Dermis microvascular lymphatic vessel endothelial cell (primary cell): Measurements from ENCODE around the gene PAXX. TPM values are rescaled to one million over a fixed set of nuclear protein-coding genes. Genes with fewer than 3 reads are reported as not detected.

Experiments used
- DNase-seq, 2 donors: peaks; one replicate each; pipeline versions ENCODE4 v3.0.0 to v3.0.0-alpha.2; 2010; ENCODE audit warnings: low read depth in 2 of 2
- total RNA-seq: library from RNA; depleted of rRNA; stranded (reverse); fragments of >200 nt; gene quantifications from 2 replicates; pipeline ENCODE4 v1.2.1, GENCODE V29; 2014

The PAXX gene
- 6.7 and 8.5 TPM in 2 replicates for total RNA-seq

GRCh38 chr9:136991993-136992818 lies at the start of gene PAXX:
Gene PAXX, plus strand, starts transcription at chr9:136992422. Its CDS starts 22 bp downstream, at chr9:136992444.
- peak; percentile 66 to 89 for DNase-seq

DNA sequence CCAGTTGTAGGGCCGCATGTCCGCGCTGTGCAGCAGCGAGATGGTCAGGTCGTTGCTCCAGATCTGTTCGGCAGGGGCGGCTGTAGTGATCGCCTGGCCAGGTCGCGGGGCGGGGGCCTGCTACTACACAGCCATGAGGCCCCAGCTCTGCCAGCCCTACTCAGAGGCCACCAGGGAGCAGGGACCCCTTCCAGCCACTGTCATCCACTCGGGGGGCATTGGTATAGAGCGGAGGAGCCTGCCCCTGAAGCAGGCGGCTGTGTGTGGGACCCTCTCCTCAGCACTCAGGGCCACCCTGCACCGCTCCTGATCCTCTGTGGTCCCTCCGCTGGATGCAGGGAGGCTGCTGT lies 49.4 kb upstream of the PAXX start:
- DNase-seq = no peak

GRCh38 chr9:136943291-136944211 lies 48.7 kb upstream of the PAXX start:
- DNase-seq = peak in 1 of 2 donors; percentile 52

GRCh38 chr9:136944212-136944518 lies 48.1 kb upstream of the PAXX start:
- DNase-seq = peak; percentile 37 to 76

DNA sequence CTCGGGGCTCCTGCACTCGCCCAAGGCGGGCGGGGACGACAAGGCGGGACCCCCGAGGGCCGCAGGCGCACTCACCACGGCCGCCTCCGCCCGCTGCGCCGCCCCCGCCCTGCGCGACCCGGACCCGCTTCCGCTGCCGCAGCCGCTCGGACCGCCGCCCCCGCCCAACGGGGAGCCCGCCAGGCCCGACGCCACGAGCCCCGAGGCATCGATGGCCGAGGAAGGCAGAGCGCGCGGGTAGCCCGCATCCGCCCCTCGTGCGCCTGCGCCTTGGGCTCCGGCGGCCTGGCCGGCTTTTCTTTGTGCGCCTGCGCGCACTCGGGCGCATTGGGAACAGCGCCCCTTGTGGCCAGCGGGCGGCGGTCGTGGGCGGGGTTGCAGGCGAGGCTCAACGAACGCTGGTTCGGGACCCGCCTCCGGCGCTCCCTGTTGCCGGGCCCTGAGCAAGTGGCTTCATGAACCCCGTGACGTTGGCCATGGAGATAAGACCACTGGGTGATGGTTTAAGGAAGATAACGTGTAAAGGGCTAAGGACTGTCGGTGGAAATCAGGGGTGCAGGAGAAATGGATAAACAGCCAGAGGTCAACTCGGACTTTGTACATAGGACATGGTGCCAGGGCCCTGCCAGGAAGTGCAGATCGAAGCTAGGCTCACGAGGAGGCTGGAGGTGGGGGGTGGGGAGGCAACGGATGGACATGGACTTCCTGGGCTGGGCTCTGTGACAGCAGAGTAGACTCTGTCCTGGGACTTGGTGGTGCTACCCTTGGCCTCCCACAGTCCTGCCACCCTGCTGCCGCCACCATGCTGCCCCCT lies 47.5 kb upstream of the PAXX start, which contains the start of the genes C8G and FBXW5:
C8G (plus strand) TSS at position 725 of the 814 bp plus-strand sequence; CDS start at position 803, 78 bp downstream.
FBXW5 (minus strand) TSS at position 220 of the 814 bp plus-strand sequence. CDS start 655 bp downstream, outside the sequence.
- peak; percentile 81 to 93 for DNase-seq

DNA sequence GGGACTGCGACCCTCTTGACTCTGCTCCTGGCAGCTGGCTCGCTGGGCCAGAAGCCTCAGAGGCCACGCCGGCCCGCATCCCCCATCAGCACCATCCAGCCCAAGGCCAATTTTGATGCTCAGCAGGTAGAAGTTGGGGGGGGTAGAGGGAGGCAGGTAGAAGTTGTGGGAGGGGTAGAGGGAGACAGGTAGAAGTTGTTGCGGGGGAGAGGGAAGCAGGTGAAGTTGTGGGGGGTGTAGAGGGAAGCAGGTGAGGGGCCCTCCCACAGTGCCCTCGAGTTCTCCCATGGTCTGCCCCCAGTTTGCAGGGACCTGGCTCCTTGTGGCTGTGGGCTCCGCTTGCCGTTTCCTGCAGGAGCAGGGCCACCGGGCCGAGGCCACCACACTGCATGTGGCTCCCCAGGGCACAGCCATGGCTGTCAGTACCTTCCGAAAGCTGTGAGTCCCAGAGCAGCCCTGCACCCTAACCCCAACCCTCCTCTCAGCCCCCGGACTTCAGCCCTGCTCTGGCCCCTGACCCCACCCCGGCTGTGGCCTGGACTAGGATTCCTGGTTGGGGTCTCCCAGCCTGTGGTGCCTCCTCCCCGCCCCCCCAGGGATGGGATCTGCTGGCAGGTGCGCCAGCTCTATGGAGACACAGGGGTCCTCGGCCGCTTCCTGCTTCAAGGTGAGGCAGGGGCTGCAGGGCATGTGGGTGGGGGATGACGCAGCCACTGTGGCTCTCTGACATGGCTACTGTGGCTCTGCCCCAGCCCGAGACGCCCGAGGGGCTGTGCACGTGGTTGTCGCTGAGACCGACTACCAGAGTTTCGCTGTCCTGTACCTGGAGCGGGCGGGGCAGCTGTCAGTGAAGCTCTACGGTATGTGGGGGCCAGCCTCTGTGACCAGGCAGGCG lies 46.6 kb upstream of the PAXX start:
- DNase-seq = no peak

GRCh38 chr9:136946228-136947027 lies 45.8 kb upstream of the PAXX start:
- DNase-seq = no peak

GRCh38 chr9:136947028-136947891 lies 45.0 kb upstream of the PAXX start:
- DNase-seq = no peak

DNA sequence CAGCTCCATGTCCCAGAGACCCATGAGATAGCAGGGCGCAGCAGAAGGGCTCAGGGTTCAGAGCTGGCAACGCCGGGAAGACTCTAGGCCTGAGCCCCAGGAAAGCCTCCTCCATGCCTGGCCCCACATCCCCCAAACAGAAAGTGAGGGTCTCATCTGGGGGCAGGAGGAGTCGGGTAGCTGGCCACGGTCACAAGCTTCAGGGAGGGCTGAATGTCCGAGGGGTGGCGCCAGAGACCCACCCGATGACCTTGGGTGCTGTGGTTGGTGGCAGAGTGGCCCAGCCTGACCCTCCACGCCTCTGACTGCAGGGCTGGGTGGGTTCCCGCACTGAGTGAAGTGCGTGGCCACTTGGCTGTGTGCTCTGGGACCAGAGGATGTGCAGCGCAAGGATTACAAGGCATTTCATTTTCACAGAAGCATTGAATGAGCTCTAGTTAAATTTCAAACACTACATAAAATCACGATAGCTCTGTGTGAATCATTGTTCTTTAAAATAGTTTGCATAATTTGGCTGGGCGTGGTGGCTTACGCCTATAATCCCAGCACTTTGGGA lies 44.2 kb upstream of the PAXX start:
- peak; percentile 10 to 49 for DNase-seq

DNA sequence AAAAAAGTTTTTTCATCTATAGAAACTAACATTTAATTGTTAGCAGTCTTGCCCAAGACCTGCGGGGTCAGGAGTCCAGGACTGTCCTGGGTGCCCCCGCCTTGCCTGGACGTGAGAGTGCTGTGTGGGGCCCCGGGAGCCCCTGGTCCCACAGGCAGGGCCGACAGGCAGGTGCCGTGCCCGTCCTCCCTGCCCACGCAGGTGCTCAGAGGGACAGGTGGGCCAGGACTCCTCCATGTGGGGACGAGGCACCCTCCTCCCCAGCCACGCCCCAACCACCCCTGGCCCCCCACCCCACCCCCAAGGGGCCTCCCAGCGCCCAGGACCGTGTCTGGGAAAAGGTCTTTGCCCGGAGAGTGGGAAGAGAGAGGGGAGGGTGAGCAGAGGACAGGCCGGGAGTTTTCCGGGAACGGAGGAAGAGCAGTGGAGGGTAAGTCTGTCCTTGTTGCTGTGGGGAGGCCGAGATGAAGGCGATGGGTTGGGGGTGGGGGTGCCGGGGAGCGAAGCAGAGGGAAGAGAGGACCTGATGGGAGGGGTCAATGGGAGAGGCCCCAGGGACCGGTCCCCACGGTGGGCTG lies 42.9 kb upstream of the PAXX start:
- DNase-seq = no peak

DNA sequence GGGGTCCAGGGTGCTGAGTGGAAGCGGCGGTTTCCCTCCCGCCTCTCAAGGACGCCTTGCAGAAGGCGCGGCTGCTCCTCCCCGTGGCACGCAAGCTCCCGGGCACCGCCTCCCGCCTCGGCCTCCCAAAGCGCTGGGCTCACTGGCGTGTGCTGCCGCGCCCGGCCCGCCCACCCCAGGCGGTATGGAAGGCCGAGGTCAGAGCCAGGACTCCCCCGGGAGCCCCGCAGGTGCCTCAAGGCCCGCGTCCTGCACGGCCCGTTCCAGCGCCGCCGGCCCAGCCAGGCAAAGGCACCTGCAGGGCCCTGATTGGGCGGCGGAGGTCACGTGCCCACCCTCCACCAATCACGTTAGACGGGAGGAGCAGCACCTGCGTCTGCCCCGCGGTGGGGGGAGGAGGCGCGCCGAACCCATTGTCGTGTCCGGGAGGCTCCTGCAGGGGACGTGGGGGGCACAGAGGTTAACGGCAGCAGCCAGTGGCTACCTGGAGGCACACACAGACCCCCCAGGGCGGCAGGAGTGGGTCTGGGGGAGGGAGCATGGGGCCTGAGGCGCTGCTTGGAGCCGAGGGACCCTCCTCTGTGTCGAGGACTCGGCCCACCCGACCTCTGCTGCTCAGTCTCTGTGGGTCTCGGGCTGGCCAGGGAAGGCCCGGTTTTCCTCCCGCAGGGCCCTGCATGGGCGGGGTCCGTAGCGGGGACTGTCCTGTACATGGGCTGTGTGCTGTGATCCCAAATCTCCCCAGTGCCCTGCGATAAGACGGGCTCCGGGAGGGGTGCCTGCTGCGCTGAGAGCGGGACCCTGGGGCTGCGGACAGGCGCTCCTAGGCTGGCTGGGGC lies 42.2 kb upstream of the PAXX start:
- DNase-seq = peak; percentile 81 to 97

DNA sequence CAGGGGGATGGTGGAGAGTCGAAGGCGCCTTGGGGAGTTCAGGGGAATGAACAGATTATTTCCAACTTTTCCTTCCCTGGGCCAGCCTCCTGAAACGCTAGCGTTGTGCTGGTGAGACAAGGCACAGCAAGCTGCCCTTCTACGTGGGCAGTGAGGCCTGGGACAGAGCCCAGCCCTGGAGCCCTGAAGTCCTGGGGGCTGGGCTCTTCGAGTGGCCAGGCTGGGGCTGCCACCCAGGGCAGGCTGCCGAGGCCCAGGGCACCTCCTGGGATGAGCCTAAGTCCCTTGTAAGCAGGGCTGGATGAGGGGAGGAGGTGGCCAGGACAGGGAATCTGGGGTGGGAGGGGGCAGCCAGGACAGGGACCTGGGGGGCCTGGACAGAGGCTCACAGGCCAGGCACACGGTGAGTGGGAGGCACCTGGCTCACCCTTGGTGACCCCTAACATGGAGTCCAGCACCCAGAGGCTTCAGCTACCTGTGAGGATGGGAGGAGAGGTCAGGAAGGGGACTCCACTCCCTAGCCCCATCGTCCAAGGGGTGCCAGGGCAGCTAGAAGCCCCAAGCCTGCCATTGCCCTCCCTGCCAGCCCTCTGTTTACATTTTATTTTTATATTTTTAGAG lies 41.5 kb upstream of the PAXX start:
- no peak for DNase-seq

- no peak for DNase-seq
Observed at GRCh38 chr9:136951541-136952320, 40.5 kb upstream of the PAXX start, which contains the start of gene LCN12. Gene LCN12, plus strand, starts transcription at chr9:136952273. Its CDS starts 55 bp downstream, at chr9:136952328.

- no peak for DNase-seq
Observed at GRCh38 chr9:136952321-136952850, 39.8 kb upstream of the PAXX start.
